Activated CD8-positive, alpha-beta memory T cell treated with anti-CD3 and anti-CD28 coated beads for 4 hours (primary cell): ENCODE measurements around the gene FUT1.

Experiments used
- DNase-seq, 2 donors: peaks; one replicate each; pipeline ENCODE4 v3.0.0-alpha.2; 2020; ENCODE audit warnings: low read depth in 2 of 2

The FUT1 gene

GRCh38 chr19:48741129-48741999 lies 11.1 kb downstream of the FUT1 start:
- no peak for DNase-seq

- no peak for DNase-seq
These were observed 12.1 kb downstream of the FUT1 start, which contains the start of gene RASIP1 for GRCh38 chr19:48740164-48740972. Gene RASIP1 (minus strand): TSS chr19:48740610. CDS start chr19:48740282, 328 bp downstream.

- DNase-seq: no peak
These were observed 12.9 kb downstream of the FUT1 start for GRCh38 chr19:48739404-48740163.

- DNase-seq: peak; percentile 79 to 82
These were observed 13.7 kb downstream of the FUT1 start for GRCh38 chr19:48738557-48739403.

- no peak for DNase-seq
These were observed 15.0 kb downstream of the FUT1 start for GRCh38 chr19:48737360-48737998.

- no peak for DNase-seq
These were observed 17.3 kb downstream of the FUT1 start for GRCh38 chr19:48735031-48735615.

GRCh38 chr19:48734625-48735024 lies 17.8 kb downstream of the FUT1 start:
- no peak for DNase-seq

GRCh38 chr19:48731452-48731851 lies 21.0 kb downstream of the FUT1 start:
- DNase-seq: no peak

- no peak for DNase-seq
These were observed 23.4 kb downstream of the FUT1 start for GRCh38 chr19:48728911-48729664.

- no peak for DNase-seq
These were observed 25.9 kb downstream of the FUT1 start for GRCh38 chr19:48726556-48726955.

GRCh38 chr19:48724796-48725753 lies 27.4 kb downstream of the FUT1 start:
- no peak for DNase-seq

GRCh38 chr19:48722196-48722708 lies 30.2 kb downstream of the FUT1 start:
- DNase-seq: no peak

GRCh38 chr19:48720613-48721296 lies 31.7 kb downstream of the FUT1 start:
- peak; percentile 74 to 82 for DNase-seq

GRCh38 chr19:48720251-48720612 lies 32.2 kb downstream of the FUT1 start:
- no peak for DNase-seq

GRCh38 chr19:48719263-48720171 lies 32.9 kb downstream of the FUT1 start, which contains the start of gene MAMSTR:
Gene MAMSTR (minus strand): TSS chr19:48719725. CDS start chr19:48719031, 694 bp downstream.
- DNase-seq: no peak

- DNase-seq: no peak
These were observed 33.7 kb downstream of the FUT1 start for GRCh38 chr19:48718711-48719231.
